Keratinocyte (primary cell): ENCODE measurements around the gene GEN1. TPM values are rescaled to one million over a fixed set of nuclear protein-coding genes. Genes with fewer than 3 reads are reported as not detected.
"Not testable (repeated sequence)": the region's sequence is repeated elsewhere in the genome, so short reads cannot be mapped to it uniquely, and the experiment has no call there.

Source experiments
- DNase-seq: peaks from one replicate; pipeline ENCODE4 v3.0.0-alpha.2; 2011; ENCODE audit warnings: low read depth, missing footprints, low spot score
- FAIRE-seq: peaks from 2 replicates; lab custom pipeline; 2011; peaks lifted over from hg19 to GRCh38; lab: Jason Lieb, UNC
- H2AFZ ChIP-seq: 2 replicates; pipeline ENCODE4 v1.6.0; 2012; ENCODE audit warnings: low read length, control low read depth, inconsistent platforms; ENCODE audit not compliant: control insufficient read depth
- H3K27ac ChIP-seq: 2 replicates; pipeline ENCODE4 v1.5.1; 2011; ENCODE audit warnings: low read length; ENCODE audit not compliant: control insufficient read depth, insufficient read depth
- H3K27me3 ChIP-seq: 3 replicates; pipeline ENCODE4 v1.6.0; 2011; ENCODE audit warnings: low read length; ENCODE audit not compliant: control insufficient read depth, insufficient read depth; ENCODE audit errors: extremely low read depth
- H3K36me3 ChIP-seq, 2 experiments: 2 replicates in 1 of 2; 3 replicates in 1 of 2; pipeline ENCODE4 v1.5.1; 2011; ENCODE audit warnings: low read length in 2 of 2, mild to moderate bottlenecking in 1 of 2; ENCODE audit not compliant: control insufficient read depth in 2 of 2, insufficient read depth in 2 of 2; ENCODE audit errors: extremely low read depth in 1 of 2
- H3K4me1 ChIP-seq: 3 replicates; pipeline ENCODE4 v1.5.1; 2011; ENCODE audit warnings: low read length; ENCODE audit not compliant: control insufficient read depth, insufficient read depth; ENCODE audit errors: extremely low read depth
- H3K4me2 ChIP-seq: 3 replicates; pipeline ENCODE4 v1.6.0; 2011; ENCODE audit warnings: low read depth, low read length; ENCODE audit not compliant: control insufficient read depth, insufficient read depth; ENCODE audit errors: extremely low read depth
- H3K4me3 ChIP-seq, 3 experiments: fragments of 200-600 bp in 1 of 3; sonication (generic) in 1 of 3; 2 replicates in 2 of 3; 3 replicates in 1 of 3; pipeline ENCODE4 v1.5.1; 2011 to 2016; ENCODE audit warnings: low read length in 3 of 3, mild to moderate bottlenecking in 3 of 3, control low read depth in 2 of 3, inconsistent platforms in 1 of 3, low read depth in 1 of 3, mixed read lengths in 1 of 3, mixed run types in 1 of 3, moderate library complexity in 1 of 3; ENCODE audit not compliant: control insufficient read depth in 2 of 3, insufficient read depth in 2 of 3; ENCODE audit errors: extremely low read depth in 1 of 3
- H3K79me2 ChIP-seq: 2 replicates; pipeline ENCODE4 v1.6.0; 2012; ENCODE audit warnings: low read length; ENCODE audit not compliant: control insufficient read depth, insufficient read depth
- H3K9ac ChIP-seq: 3 replicates; pipeline ENCODE4 v1.6.0; 2011; ENCODE audit warnings: low read length; ENCODE audit not compliant: control insufficient read depth, insufficient read depth; ENCODE audit errors: extremely low read depth
- H3K9me1 ChIP-seq: 3 replicates; pipeline ENCODE4 v1.6.0; 2011; ENCODE audit warnings: low read length; ENCODE audit not compliant: control insufficient read depth, insufficient read depth; ENCODE audit errors: extremely low read depth
- H3K9me3 ChIP-seq: 2 replicates; pipeline ENCODE4 v1.5.1; 2012; ENCODE audit warnings: low read depth, low read length; ENCODE audit not compliant: control insufficient read depth
- H4K20me1 ChIP-seq: 3 replicates; pipeline ENCODE4 v1.6.0; 2011; ENCODE audit warnings: low read length; ENCODE audit not compliant: control insufficient read depth, insufficient read depth; ENCODE audit errors: extremely low read depth
- CTCF ChIP-seq, 3 experiments: IDR thresholded peaks in 1 of 3; conservative IDR thresholded peaks in 1 of 3; optimal IDR thresholded peaks in 1 of 3; 2 replicates in 2 of 3; 3 replicates in 1 of 3; pipeline versions ENCODE3 to v1.5.1; 2011; ENCODE audit warnings: low read length in 3 of 3, mild to moderate bottlenecking in 3 of 3, moderate library complexity in 2 of 3, control low read depth in 1 of 3, inconsistent platforms in 1 of 3; ENCODE audit not compliant: insufficient read depth in 2 of 3; ENCODE audit errors: extremely low read depth in 1 of 3
- EZH2 ChIP-seq: IDR thresholded peaks from one replicate; pipeline ENCODE4 v1.6.1; 2012; ENCODE audit warnings: inconsistent platforms, mild to moderate bottlenecking, low read length, moderate library complexity
- dilution Hi-C: fragments of 300-500 bp; cut with MboI; formaldehyde crosslinking; loops from one replicate; pipeline ENCODE4 v1.7.0; 2020; ENCODE audit warnings: low sequenced_read_pairs; ENCODE audit not compliant: extremely low pct_ligation_motif_present
- polyA plus RNA-seq, 5 experiments: library from polyadenylated mRNA; depleted of rRNA in 3 of 5; stranded (reverse) in 3 of 5; stranded (forward) in 1 of 5; unstranded in 1 of 5; fragments of >200 nt; gene quantifications; 1 replicate in 1 of 5; 2 replicates in 3 of 5; 3 replicates in 1 of 5; pipeline versions ENCODE4 v1.2.1 to v1.2.3, GENCODE V29; 2011 to 2012; ENCODE audit warnings: missing spikeins in 2 of 5, low read depth in 1 of 5, low replicate concordance in 1 of 5

GEN1 gene
- polyA plus RNA-seq, 1 donor (not counting 4 experiments of a cell fraction or from before 2014, with no cell fraction given) = 17.2 TPM

GRCh38 chr2:17822445-17823117, 68.6 kb downstream of the GEN1 start:
- no peak overlapping the region for H3K4me2 ChIP-seq
- H2AFZ ChIP-seq = no peak overlapping the region
- FAIRE-seq (no peak), DNase-seq (no peak)
- no peaks in the 10 kb centered on the region for H3K9me3 ChIP-seq
- no peak overlapping the region for H3K4me3 ChIP-seq
- TF ChIP-seq CTCF (optimal IDR thresholded peaks at IDR 0.05 in 1 of 3, IDR thresholded peaks at IDR 0.05 in 1 of 3, conservative IDR thresholded peaks at IDR 0.05 in 1 of 3; ENCODE audit: extremely low read depth in 1 of 3, insufficient read depth in 2 of 3, low read length in 3 of 3) = no peak
- no peak for TF ChIP-seq EZH2
- no peaks in the 10 kb centered on the region for H3K4me1 ChIP-seq
- H3K9ac ChIP-seq = no peak overlapping the region
- H3K27ac ChIP-seq = no peak overlapping the region
- H3K36me3 ChIP-seq = no peaks in the 10 kb centered on the region
- no peaks in the 10 kb centered on the region for H3K27me3 ChIP-seq
- dilution Hi-C loops = no loop called here
- H4K20me1 ChIP-seq = no peaks in the 10 kb centered on the region
- H3K79me2 ChIP-seq = no peaks in the 10 kb centered on the region
- H3K9me1 ChIP-seq = no peaks in the 10 kb centered on the region

- H3K36me3 ChIP-seq, H3K9me1 ChIP-seq, H3K27ac ChIP-seq, H3K79me2 ChIP-seq, H3K9me3 ChIP-seq, H3K4me1 ChIP-seq, H4K20me1 ChIP-seq, FAIRE-seq, H3K4me2 ChIP-seq, H3K9ac ChIP-seq, DNase-seq, H3K4me3 ChIP-seq, H2AFZ ChIP-seq, dilution Hi-C loops, H3K27me3 ChIP-seq: not testable (repeated sequence)
Observed at GRCh38 chr2:17823646-17824045, 69.7 kb downstream of the GEN1 start.

- H3K9me1 ChIP-seq = no peaks in the 10 kb centered on the region
- H3K9me3 ChIP-seq = no peaks in the 10 kb centered on the region
- DNase-seq (no peak), FAIRE-seq (no peak)
- no peaks in the 10 kb centered on the region for H3K36me3 ChIP-seq
- H2AFZ ChIP-seq = no peak overlapping the region
- H3K4me1 ChIP-seq = peaks cover 5% of the 10 kb centered on the region
- no peak overlapping the region for H3K27ac ChIP-seq
- dilution Hi-C loops = no loop called here
- no peak for TF ChIP-seq EZH2
- no peaks in the 10 kb centered on the region for H4K20me1 ChIP-seq
- H3K79me2 ChIP-seq = no peaks in the 10 kb centered on the region
- H3K4me3 ChIP-seq = no peak overlapping the region
- H3K9ac ChIP-seq = no peak overlapping the region
- no peaks in the 10 kb centered on the region for H3K27me3 ChIP-seq
- H3K4me2 ChIP-seq = no peak overlapping the region
Observed at GRCh38 chr2:17827316-17827715, 73.4 kb downstream of the GEN1 start.
